NT2/D1 (cell line): ENCODE measurements around the gene TUBB3.

Experiments
- SUZ12 ChIP-seq: IDR thresholded peaks from 2 replicates; pipeline ENCODE4 v1.6.1; 2011; ENCODE audit not compliant: insufficient read length, insufficient read depth; ENCODE audit errors: extremely low read depth
- YY1 ChIP-seq: IDR thresholded peaks from 2 replicates; pipeline ENCODE4 v1.6.1; 2011; ENCODE audit not compliant: insufficient read length, insufficient read depth
- ZNF274 ChIP-seq: IDR thresholded peaks from 2 replicates; pipeline ENCODE4 v1.6.1; 2011; ENCODE audit warnings: mild to moderate bottlenecking, low read depth, low read length

DNA sequence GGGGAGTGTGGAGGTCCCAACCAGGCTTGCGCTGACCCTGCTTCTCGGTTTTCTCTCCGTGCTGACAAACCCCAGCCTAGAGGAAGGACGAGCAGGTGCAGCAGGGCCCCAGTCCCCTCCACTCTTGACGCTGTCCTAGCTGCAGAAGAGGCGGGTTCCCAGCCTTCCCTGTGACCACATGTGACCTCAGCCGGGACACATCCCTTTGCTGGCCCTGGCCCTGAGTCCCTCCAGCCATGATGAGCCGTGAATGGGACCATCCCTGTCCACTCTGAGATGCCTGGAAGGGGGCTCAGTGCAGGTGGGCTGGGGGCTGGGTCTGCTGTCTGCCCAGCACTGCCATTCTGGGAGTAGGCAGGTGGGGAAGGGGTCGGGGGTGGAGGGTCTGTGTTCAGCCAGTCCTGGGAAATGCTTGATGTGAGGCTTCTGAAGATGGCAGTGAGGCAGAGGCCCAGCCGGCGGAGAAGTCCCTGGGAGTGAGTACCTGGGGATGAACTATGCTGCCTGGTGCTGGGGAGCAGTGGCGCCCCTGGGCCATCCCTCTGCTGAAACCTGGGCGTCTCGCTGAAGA, 1.9 kb upstream of the TUBB3 start:
- TF ChIP-seq YY1 (no peak), ZNF274 (no peak), SUZ12 (no peak)
